PFSK-1 (cell line): Measurements from ENCODE around the gene KCNQ1.

Source experiments
- FOXP2 ChIP-seq: optimal IDR thresholded peaks from 2 replicates; pipeline ENCODE3; 2011; ENCODE audit warnings: borderline replicate concordance, control low read depth, inconsistent platforms; ENCODE audit not compliant: insufficient read depth; ENCODE audit errors: extremely low read length, extremely low read depth
- POLR2AphosphoS5 ChIP-seq: IDR thresholded peaks from 2 replicates; pipeline ENCODE4 v1.6.1; 2012; ENCODE audit warnings: low read depth, mild to moderate bottlenecking, control low read depth, low read length, moderate library complexity
- SIN3A ChIP-seq: IDR thresholded peaks from 2 replicates; pipeline ENCODE4 v1.6.1; 2012; ENCODE audit warnings: mild to moderate bottlenecking, low read length, moderate library complexity, borderline replicate concordance; ENCODE audit not compliant: insufficient read depth
- TAF1 ChIP-seq: IDR thresholded peaks from 2 replicates; pipeline ENCODE4 v1.6.1; 2012; ENCODE audit warnings: low read length, control low read depth, borderline replicate concordance; ENCODE audit not compliant: insufficient read depth
- TF ChIP-seq, protein P1 (sequence below), 2 experiments: IDR thresholded peaks; 2 replicates each; pipeline versions ENCODE4 v1.6.1 to v1.8.0; 2011 to 2012; ENCODE audit warnings: low read depth in 2 of 2, low read length in 2 of 2, control low read depth in 1 of 2, inconsistent platforms in 1 of 2, mild to moderate bottlenecking in 1 of 2, moderate library complexity in 1 of 2; ENCODE audit not compliant: insufficient read depth in 1 of 2

Gene KCNQ1

DNA sequence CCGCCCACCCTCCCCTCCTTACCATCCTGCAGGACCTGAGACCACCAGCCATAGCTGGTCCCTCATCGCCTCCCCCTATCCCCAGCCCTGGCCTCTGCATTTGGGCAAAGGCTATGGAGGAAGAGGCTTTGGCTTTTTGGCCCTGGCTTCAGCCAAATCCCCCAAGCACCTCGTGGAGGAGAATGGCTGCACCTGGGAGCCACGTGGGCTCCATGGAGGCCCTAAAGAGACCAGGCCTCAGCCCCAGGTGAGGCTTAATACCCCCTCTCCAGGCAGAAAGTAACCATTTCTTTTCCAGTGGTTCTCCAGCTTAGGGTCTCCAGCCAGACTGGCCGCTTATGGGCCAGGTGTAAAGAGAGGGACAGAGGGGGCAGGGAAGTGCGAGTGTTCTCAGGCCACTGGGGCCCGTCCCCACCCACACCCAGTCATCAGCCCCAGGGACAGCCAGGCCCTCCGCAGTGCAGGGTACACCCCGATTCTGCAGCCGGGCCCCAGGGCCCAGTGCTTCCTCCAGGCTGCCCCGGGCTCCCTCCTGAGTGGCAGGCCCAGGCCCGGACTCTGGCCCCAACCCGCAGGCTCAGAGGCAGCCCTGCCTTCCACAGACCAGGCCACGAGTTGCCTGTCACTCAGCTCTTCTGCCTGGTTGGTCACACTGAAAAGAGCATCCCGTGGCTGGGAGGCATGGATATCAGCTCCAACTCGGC lies 414.3 kb downstream of the KCNQ1 start:
- TF ChIP-seq FOXP2 (no peak), SIN3A (no peak), POLR2AphosphoS5 (no peak), TAF1 (no peak)
- TF ChIP-seq, protein P1, sequence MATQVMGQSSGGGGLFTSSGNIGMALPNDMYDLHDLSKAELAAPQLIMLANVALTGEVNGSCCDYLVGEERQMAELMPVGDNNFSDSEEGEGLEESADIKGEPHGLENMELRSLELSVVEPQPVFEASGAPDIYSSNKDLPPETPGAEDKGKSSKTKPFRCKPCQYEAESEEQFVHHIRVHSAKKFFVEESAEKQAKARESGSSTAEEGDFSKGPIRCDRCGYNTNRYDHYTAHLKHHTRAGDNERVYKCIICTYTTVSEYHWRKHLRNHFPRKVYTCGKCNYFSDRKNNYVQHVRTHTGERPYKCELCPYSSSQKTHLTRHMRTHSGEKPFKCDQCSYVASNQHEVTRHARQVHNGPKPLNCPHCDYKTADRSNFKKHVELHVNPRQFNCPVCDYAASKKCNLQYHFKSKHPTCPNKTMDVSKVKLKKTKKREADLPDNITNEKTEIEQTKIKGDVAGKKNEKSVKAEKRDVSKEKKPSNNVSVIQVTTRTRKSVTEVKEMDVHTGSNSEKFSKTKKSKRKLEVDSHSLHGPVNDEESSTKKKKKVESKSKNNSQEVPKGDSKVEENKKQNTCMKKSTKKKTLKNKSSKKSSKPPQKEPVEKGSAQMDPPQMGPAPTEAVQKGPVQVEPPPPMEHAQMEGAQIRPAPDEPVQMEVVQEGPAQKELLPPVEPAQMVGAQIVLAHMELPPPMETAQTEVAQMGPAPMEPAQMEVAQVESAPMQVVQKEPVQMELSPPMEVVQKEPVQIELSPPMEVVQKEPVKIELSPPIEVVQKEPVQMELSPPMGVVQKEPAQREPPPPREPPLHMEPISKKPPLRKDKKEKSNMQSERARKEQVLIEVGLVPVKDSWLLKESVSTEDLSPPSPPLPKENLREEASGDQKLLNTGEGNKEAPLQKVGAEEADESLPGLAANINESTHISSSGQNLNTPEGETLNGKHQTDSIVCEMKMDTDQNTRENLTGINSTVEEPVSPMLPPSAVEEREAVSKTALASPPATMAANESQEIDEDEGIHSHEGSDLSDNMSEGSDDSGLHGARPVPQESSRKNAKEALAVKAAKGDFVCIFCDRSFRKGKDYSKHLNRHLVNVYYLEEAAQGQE (IDR thresholded peaks at IDR 0.05; ENCODE audit: insufficient read depth in 1 of 2, low read depth in 2 of 2, low read length in 2 of 2): no peak

- TF ChIP-seq POLR2AphosphoS5 (no peak), SIN3A (no peak), FOXP2 (no peak), TAF1 (no peak)
- TF ChIP-seq, protein P1 (IDR thresholded peaks at IDR 0.05; ENCODE audit: insufficient read depth in 1 of 2, low read depth in 2 of 2, low read length in 2 of 2): no peak
Measured at GRCh38 chr11:2859699-2860037, 414.9 kb downstream of the KCNQ1 start.

DNA sequence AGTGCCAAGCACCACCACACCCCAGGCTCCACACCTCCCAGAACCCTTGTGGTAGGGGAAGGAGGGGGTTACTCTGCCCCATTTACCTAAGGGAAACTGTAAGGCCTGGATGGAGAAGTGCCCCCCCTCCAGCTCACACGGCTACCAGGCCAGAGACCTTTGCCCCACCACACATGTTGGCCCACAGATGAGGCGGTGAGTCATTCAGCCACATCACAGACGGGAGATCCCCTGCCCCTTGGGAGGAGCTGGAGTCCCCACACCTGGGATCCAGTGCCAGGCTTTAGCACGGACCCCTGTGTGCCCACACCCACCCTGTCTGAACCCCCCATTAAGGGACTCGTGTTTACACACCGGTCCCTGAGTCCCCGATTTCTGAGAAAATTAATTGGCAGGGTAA lies 415.8 kb downstream of the KCNQ1 start:
- TF ChIP-seq POLR2AphosphoS5 (no peak), SIN3A (no peak), FOXP2 (no peak), TAF1 (no peak)
- TF ChIP-seq, protein P1 (IDR thresholded peaks at IDR 0.05; ENCODE audit: insufficient read depth in 1 of 2, low read depth in 2 of 2, low read length in 2 of 2): no peak

- no peak for TF ChIP-seq TAF1
- no peak for TF ChIP-seq POLR2AphosphoS5
- TF ChIP-seq SIN3A: no peak
- TF ChIP-seq, protein P1 (IDR thresholded peaks at IDR 0.05; ENCODE audit: insufficient read depth in 1 of 2, low read depth in 2 of 2, low read length in 2 of 2): no peak
- TF ChIP-seq FOXP2: no peak
Measured at GRCh38 chr11:2862395-2863275, 417.8 kb downstream of the KCNQ1 start.
